ENCODE results near the gene RERE.
"Not testable (repeated sequence)": the region's sequence is repeated elsewhere in the genome, so short reads cannot be mapped to it uniquely, and the experiment has no call there.

The RERE gene

DNA sequence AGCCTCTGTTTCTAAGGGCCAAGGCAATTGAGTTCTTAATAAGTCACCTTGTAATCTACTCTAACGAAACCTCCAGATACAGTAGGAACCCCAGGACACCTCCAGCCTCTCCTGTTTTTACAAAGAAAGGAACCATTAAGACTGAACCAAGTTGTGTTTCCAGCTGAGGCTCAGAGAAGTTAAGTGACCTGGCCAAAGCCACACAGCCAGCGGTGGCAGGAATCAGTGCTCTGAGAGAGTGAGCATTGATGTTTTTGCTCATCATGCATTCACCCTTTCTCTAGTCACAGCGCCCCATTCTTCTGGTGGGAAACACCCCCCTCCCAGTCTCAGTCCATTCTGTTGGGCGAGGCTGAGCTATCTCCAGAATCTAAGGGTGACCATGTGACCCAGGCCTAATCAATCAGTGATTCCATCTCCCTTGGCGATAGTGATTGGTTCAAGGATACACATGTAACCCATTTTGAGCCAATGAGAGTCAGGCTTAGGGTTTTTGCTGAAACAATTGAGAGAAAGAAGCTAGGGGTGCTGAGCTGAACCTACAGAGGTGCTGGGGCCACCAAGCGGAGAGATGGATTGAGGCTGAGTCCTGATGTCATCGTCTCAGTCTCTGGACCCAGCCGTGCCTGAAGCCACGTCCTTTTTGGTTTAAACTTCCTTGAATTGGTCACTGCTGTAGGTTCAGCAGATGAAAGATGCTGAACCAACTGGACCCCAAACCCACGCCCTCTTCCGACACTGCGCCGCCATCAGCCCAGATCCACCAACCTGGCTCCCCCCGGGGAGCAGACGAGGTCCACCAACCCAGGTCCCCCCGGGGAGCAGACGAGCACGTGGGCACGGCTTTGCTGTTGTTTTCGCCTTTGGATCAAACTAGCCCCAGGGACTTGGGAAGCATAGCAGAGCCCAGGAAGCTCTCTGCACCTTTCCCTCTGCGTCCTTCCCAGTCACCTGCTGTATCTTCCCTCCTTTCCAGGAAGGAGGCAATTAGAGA, 28.0 kb upstream of the RERE start:
- in situ Hi-C loops (cut with MboI; ENCODE audit: low sequenced_read_pairs): no loop called here

DNA sequence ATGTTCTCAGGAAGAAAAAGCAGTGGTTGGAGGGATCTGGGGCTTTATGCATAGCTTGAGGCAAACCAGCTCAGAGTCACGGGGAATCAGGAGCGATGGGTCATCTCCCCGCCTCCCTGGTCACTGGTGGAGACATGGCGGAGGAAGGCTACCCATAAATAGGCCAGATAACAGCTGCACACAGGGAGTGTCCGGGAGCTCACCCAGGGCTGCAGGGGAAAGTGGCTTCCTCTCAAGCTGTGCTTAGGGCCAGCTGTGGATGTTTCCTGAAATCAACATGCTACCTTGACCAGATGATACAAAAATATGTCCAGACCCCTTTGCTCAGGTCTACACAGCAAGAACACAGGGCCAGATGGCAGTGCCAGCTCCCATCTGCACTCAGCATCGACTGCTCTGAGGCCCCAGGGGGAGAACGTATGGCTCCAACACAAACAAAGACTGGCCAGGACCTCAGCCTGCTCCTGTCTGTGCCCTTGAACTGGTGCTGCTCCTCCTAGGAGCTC, 27.1 kb upstream of the RERE start:
- in situ Hi-C loops (cut with MboI; ENCODE audit: low sequenced_read_pairs): no loop called here

- in situ Hi-C loops (cut with MboI; ENCODE audit: low sequenced_read_pairs): no loop called here
Observed at GRCh38 chr1:8841395-8841794, 24.0 kb upstream of the RERE start.

DNA sequence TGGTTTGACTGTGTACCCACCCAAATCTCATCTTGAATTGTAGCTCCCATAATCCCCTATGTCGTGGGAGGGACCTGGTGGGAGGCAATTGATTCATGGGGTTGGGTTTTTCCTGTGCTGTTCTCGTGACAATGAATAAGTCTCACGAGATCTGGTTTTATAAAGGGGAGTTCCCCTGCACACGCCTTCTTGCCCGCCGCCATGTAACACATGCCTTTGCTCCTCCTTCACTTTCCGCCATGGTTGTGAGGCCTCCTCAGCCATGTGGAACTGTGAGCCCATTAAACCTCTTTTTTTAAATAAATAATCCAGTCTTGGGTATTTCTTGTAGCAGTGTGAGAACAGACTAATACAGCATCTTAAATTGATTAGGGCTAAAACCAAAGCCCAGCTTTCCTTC, 22.6 kb upstream of the RERE start:
- in situ Hi-C loops (cut with MboI; ENCODE audit: low sequenced_read_pairs): no loop called here

DNA sequence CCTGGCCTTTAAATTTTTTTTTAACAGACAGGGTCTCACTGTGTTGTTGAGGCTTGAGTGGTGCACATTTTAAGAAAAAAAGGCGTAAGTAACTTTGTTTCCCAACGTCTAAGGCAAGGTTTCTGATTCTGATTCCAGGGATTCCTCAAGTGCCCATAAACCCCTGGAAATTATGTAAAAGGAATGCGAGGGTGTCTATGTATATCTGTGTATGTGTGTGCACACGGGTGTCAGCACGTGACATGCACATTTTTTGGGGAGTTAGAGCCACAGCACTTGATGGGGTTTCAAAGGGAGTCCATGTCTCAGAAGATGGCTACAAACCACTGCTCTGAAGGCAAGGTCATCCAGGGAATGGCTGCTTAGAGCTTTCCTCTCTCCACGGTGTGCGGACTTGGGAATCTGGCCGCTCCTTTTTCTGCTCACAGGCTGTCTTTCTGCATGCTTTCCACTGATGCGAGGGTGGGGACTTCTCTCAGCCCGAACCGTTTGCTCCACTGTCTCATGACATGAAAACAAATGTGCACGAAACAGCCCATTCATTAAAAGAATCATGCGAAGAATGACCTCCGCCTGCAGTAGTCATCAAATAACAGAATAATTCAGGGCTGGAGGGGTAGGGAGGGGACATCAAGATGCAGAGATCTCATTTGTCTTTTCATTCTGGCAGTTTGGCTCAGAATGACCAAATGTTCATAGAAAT, 18.7 kb upstream of the RERE start:
- in situ Hi-C loops (cut with MboI; ENCODE audit: low sequenced_read_pairs): no loop called here

DNA sequence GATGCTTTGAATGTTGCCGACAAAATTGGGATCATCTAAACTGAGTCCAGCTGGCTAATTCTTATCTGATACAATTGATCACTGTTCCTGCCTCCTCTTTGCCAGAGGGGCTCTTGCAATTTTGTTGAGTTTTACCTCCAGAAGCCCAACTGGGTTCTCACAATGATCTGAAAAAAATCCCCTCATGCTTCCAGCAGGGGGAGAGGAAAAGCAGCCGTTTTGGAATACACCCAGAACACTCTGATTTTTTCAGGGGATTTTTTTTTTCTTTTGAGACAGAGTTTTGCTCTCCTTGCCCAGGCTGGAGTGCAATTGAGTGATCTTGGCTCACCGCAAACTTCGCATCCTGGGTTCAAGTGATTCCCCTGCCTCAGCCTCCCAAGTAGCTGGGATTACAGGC, 13.9 kb upstream of the RERE start:
- in situ Hi-C loops (cut with MboI; ENCODE audit: low sequenced_read_pairs): no loop called here

GRCh38 chr1:8830732-8831131, 13.3 kb upstream of the RERE start:
- in situ Hi-C loops (cut with MboI; ENCODE audit: low sequenced_read_pairs): not testable (repeated sequence)

- in situ Hi-C loops (cut with MboI; ENCODE audit: low sequenced_read_pairs): no loop called here
Observed at GRCh38 chr1:8825985-8826481, 8.6 kb upstream of the RERE start.

DNA sequence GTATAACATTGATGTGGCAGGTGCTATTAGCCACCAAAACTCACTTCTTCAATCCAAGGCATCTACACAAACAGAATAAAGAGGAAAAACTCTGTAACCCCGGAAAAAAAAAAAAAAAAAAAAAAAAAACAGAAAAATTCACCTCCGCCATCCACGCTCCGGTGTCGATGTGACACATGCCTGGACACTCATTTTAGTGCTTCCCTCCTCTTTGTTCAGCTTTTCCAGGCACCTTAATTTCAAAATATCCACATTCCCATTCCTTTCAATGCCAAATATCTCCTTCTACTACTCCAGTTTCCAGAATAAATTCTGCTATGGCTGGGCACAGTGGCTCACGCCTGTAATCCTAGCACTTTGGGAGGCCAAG, 5.8 kb upstream of the RERE start:
- in situ Hi-C loops (cut with MboI; ENCODE audit: low sequenced_read_pairs): no loop called here

GRCh38 chr1:8822373-8823294, 5.2 kb upstream of the RERE start:
- in situ Hi-C loops (cut with MboI; ENCODE audit: low sequenced_read_pairs): no loop called here

DNA sequence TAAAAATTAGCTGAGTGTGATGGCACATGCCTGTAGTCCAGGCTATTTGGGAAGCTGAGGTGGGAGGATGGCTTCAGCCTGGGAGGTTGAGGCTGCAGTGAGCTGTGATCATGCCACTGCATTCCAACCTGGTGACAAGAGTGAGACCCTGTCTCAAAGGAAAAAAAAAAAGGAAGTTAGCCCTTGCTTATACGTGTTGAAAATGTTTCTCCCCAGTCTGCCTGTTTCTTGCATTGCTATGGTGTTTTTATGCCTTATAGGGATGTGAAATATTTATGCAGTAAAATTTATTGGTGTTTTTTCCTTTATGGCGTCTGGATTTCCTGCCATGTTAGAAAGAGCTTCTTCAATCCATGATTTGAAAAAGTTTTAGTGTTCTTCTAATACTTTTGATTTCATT, 3.6 kb upstream of the RERE start:
- in situ Hi-C loops (cut with MboI; ENCODE audit: low sequenced_read_pairs): no loop called here

DNA sequence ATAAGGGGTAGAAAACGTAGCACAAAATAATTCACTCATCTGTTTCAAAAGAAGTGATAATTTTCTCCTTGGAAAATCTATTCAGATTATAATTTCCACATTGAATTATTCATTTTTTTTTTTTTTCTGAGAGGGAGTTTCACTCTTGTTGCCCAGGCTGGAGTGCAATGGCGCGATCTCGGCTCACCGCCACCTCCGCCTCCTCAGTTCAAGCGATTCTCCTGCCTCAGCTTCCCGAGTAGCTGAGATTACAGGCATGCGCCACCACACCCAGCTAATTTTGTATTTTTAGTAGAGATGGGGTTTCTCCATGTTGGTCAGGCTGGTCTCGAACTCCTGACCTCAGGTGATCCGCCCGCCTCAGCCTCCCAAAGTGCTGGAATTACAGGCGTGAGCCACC, 1.3 kb upstream of the RERE start:
- in situ Hi-C loops (cut with MboI; ENCODE audit: low sequenced_read_pairs): not testable (repeated sequence)

DNA sequence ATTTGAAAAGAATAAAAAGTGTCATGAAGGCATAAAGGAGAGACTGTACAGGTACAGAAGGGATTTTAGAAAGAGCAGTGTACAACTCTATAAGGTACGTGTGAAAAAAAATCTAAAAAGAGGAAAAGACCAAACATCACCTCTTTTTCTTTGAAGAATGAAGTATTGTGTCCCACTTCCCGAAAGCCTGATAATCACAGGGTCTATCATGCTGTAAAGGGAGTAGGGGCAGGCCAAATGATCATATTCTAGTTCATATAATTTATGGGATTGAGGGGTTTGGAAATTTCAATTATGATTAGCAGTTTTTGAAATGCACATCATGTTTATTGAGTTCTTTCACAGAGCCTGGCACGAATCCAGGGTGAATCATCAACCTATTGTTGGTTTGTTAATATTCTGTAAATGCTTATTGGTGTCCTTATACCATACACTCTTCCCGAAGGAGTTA, 910 bp upstream of the RERE start:
- in situ Hi-C loops (cut with MboI; ENCODE audit: low sequenced_read_pairs): no loop called here

DNA sequence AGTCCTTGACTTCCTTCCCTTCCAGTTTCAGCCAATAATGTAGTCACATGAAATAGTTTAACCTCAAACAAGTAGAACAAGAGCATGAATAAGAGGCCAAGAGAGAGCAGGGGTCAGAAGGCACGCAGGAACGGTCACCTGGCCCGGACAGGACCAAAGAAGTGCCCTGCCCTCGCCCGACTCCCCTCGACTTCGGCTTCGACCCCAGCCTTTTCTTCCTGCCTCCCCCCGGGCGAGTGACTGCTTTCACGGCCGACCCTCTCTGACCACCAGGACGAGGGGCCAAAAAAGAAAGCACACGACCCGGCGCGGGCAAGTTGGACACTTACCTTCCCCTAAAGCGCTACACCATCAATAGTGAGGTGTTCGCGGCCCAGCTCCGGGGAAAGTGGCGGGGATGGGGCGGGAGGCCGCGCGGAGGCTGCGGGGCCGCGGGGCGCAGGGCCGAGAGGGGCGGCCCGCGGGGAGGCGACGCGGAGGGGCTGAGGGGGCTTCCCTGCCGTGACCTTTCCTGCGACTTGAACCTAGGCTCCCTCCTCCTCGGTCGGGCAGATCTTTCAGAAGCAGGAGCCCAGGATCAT, 519 bp downstream of the RERE start:
- in situ Hi-C loops (cut with MboI; ENCODE audit: low sequenced_read_pairs): no loop called here

DNA sequence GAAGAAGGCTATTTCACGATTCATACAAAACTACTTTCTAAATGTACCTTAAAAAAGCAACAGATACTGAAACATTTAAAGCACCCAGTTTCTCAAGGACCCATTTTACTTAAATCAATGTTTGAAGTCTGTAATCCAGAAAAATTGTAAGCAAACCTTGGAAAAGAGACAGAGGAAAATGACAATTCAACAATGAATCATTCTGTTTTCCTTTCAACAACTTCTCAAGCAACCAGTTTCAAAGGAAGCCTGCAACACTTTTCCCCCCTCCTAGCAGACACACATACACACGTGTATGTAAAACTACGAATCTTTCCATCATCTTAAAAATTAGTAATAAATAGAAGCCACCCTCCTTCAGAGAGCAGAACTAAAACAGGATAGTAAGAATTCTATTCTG, 1.2 kb downstream of the RERE start:
- in situ Hi-C loops (cut with MboI; ENCODE audit: low sequenced_read_pairs): no loop called here

DNA sequence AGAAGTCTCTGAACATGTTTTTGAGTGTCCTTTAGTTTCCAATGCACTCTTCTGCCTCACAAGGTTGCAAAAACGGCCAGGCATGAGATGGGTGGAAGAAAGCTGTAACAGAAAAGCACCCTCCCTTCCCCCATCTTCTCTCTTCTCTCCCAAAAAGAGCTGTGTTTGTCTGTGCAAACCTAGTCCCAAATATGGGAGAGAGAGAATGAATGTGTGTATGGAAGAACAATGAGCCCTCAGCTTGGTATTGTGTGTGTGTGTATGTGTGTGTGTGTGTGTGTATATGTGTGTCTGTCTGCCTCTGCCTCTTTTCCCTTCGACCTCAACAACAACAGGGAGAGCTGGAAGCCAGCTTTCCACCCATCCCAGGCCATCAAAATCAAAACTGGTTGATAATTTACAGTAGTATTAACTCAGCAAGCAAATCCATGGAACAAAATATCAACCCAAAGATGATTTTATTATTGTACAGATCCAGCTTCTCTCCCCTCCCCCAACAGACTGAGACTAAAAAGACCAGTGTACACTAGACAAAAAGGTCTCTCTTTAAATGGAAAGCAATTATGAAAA, 1.8 kb downstream of the RERE start:
- in situ Hi-C loops (cut with MboI; ENCODE audit: low sequenced_read_pairs): no loop called here

DNA sequence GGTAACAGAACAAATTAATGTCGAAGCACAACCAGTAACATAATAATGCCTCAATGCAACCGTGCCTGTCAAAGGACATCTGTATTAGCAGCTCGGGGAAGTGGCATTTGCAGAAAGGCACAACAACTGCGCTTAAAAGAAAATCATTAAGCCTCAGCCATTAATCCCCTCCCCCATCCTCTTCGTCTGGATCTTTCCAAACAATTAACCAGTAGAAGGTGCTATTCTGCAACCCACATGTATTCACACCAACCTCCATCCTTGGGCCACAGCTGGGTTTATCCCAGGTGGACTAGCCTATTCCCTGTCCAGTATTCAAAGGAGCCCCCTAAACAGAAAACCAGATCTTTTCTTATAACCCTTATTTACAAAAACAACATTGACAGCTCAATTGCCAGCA, 2.6 kb downstream of the RERE start:
- in situ Hi-C loops (cut with MboI; ENCODE audit: low sequenced_read_pairs): no loop called here

GRCh38 chr1:8813991-8814390, 3.4 kb downstream of the RERE start:
- in situ Hi-C loops (cut with MboI; ENCODE audit: low sequenced_read_pairs): no loop called here

DNA sequence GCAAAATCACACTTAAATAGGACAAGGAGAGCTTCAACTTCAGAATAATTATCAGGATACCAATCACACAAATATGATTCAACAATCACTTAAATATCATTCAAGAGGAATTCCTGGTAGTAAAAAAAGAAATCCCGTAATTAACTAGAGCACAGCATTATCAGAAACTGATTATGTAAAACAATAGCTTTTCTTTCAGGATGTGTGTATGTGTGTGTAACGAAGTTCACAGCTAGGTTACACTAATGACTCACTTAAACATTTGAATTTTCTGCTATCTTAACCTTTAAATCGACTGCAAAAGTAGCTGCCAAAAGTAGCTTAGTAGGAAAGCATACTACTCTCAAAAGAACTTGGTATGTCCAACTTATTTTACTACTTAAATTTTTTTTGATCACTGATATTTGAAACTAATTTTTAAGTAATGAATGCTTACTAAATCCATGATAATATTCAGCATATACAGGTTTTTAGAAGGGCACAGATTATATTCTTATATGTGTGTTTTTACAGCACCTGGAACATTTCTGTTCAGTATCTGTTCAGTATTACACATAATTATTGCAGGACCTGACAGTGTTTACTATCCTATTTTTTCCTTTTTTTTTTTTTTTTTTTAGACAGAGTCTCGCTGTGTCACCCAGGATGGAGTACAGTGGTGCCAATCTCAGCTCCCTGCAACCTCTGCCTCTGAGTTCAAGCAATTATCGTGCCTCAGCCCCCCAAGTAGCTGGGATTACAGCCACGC, 4.2 kb downstream of the RERE start:
- in situ Hi-C loops (cut with MboI; ENCODE audit: low sequenced_read_pairs): no loop called here
